IPS-NIHi7 (cell line): ENCODE measurements around the gene LPCAT2.

Experiments used
- DNase-seq: peaks from one replicate; pipeline ENCODE4 v3.0.0; 2012; ENCODE audit warnings: mixed read lengths; ENCODE audit errors: extremely low spot score

The LPCAT2 gene

DNA sequence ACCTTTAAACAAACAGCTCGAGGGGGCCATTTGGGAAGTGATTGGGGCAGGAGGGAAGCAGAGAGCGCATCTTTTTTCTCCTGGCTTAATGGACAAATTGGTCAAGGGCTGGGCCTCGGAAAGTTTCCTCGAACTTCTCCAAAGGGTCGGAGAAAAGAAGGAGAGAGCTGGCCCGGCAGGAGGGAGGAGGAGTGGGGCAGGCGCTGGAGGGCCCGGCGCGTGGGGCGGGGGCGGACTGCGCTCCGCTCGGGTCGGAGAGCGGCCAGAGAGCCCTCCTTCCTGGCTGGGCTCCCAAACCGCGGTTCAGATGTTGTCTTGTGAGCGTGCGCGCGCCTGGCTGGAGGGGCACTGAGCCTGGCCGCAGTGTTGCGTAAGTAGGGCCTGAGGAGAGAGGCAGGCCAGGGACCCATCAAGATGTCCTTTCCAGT lies 28.6 kb upstream of the LPCAT2 start:
- DNase-seq, result peak; percentile 69

DNA sequence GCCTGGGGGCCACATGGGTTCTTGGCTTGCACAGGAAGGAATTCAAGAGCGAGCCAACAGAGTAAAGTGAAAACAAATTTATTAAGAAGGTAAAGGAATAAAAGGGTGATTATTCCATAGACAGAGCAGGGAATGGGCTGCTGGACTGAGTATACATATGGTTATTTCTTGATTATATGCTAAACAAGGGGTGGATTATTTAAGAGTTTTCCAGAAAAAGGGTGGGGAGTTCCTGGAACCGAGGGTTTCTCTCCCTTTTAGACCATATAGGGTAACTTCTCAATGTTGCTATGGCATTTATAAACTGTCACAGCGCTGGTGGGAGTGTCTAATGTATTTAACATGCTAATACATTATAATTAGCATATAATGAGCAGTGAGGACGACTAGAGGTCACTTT lies 27.8 kb upstream of the LPCAT2 start:
- DNase-seq, result no peak

DNA sequence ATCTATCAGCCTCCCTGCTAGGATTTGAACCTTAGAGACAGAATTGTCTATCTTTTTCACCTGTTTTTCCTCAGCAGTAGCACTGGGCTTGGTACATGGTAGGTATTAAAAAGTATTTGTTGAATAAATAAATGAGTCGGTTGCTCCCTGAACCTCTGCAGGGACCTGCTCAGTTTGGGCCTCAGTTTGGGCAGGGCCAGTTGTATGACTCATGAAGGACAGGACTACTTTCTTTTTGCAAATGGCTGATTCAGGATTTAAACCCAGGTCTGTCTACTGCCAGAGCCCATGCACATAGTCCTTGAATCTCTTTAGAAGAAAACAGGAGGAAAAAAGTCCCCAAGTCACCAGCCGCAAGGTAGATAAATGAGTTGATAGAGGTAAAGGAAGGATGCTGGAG lies 26.8 kb upstream of the LPCAT2 start:
- no peak for DNase-seq

DNA sequence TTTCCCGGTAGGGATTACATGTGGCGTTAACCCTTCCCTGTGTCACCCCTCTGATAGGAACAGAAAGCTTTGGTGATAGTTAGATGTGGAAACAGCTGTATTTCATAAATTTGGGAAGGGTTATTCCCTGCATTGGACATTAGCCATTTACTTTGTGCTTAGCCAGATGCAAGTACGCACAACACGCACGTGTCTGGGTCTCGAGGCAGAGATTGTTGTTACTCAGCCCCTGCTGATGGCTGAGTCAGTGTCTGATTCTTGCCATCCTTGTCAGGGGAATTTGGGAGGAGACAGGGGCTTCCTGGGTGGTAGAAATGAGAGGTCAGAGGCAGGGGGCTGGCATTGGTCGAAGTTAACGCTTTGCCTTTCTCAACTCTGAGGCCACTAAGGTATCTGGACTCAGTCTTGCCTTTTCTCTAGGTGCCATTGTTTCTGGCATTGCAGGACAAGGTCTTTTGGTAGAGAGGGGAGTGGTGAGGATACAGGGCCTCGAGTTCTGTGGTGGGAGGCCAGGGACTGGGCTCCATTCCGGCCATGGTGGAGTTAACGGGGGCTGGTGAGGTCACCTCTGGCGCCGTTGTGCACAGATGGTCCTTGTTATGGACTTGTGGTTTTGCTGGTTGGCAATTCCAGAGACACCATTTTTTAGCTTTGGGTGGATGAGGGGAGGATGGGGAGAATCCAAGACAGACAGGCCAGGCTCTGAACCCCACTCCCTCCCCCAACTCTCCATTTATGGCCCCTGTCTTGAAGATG lies 21.6 kb upstream of the LPCAT2 start:
- DNase-seq, result no peak

DNA sequence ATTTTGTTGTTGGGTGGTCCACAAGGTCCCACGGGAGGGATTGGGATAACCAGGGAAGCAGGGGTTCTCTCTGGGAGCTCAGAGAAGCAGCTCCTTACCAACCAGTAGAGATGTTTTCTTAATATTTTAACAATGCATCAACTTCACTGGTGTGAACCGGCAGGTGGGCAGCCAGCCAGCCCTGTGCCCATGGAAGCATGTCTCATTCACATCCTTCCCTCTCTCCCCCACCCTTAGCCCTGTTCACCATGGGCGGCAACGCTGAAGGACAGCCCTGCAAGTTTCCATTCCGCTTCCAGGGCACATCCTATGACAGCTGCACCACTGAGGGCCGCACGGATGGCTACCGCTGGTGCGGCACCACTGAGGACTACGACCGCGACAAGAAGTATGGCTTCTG lies 20.6 kb upstream of the LPCAT2 start:
- DNase-seq, result no peak

DNA sequence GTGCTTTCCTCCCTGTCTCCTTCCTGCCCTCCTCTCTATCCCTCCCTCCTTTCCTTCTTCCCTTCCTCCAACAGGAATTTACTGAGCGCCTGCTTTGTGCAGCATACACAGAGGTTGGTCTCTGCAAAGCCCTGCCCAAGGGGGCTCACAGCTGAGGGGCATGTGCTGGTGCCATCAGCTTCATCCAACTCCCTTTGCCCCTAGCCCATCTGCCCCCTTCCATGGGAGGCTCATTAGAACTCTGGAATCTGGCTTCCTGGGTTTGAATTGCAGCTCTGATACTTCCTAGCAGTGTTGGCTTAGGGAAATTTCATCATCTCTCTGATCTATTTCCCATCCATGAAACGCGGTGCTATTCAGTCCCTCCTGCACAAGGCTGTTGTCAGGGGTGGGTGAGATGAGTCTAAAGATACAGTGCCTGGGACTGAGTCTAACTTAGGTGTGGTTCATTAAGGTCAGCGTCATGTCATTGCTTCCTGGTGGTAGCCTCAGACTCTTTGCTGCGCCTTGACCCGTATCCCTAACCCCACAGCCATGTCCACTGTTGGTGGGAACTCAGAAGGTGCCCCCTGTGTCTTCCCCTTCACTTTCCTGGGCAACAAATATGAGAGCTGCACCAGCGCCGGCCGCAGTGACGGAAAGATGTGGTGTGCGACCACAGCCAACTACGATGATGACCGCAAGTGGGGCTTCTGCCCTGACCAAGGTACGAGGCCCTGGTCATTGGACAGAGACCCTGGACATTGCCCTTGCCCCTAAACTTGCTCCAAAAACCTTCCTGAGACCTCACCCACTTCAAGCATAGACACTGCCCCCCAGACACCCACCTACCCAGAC lies 19.5 kb upstream of the LPCAT2 start:
- DNase-seq, result no peak

DNA sequence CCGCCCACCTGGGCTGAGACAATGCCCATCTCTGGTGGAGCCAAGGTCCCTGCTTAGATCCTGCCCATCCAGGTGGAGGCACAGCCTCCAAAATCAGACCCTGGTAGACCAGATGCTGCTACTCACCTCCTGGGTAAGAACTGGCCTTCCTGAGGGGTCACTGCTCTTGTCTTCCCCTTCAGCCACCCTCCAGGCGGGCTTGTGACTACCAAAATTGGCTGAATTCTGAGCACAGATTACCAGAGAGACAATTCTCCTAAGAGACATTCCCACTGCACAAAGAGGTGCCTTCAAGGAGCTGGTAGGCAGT lies 19.0 kb upstream of the LPCAT2 start:
- DNase-seq, result no peak

DNA sequence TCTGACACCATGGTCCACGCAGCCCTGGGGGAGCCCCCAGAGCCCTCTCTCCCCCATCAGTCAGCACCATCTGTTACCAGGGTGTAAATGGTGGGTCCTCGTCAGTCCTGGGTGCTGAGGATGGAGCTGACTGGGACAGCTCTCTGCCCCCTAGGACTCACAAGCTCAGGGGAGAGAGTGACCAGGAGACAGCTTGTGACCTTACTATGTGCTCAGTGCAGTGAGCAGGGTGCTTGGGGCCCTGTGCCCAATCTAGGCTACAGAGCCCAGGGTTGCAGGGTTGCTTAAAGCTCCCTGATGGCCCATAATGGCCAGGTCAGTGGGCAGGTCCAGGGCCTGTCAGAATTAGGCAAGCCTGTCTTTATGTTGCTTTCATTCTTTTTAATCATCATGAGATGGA lies 18.6 kb upstream of the LPCAT2 start:
- no peak for DNase-seq

DNA sequence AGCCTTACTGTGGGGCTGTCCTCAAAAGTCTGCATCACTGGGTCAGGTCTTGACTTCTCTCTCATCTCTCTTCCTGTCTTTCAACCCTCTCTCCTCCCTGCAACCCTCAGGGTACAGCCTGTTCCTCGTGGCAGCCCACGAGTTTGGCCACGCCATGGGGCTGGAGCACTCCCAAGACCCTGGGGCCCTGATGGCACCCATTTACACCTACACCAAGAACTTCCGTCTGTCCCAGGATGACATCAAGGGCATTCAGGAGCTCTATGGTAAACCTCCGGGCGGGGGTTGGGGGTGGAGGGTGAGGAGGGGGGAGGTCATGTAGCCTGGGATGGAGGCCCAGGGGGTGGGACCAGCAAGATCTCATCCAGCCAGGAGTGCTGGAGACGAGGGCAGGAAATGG lies 17.2 kb upstream of the LPCAT2 start:
- no peak for DNase-seq

DNA sequence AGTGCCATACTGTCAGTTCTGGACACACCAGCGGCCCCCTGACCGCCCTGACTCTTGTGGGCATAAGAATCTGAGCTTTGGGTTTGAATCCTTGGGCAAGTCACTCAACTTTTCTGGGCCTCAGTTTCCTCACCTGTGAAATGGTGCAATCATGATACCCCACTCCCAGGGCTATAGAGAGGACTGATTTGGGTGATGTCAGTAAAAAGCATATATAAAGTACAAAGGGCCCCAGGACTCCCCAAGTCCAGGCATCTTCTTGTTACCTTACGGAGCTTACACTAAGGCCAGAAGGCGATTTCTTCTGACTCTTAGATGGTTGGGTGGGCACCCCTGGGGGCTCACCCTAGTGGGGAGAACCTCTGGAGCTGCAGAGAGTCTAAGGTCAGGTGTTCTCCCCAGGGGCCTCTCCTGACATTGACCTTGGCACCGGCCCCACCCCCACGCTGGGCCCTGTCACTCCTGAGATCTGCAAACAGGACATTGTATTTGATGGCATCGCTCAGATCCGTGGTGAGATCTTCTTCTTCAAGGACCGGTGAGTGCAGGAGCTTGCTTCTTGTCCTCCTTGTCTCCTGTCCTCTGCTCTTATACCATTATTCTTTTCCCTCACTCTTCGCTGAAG lies 16.0 kb upstream of the LPCAT2 start:
- no peak for DNase-seq

DNA sequence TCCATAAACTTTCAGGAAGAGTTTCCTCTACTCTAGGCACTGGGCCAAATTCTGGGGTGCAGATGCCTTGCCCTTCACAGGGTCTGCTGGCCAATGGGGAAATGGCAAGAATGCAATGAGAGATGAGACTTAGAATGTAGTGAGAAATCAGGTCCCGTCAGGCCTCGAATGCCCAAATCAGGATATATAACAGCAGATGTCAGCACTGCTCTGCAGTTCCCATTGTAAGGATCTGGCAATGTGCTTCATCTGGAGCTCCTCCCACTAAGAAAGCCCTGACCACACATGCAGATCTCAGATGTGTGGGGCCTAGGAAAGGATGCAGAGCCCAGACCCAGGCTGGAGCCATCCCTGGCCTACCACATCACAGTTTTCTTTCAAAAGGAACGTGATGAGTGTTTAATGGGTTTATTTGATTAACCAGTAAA lies 13.9 kb upstream of the LPCAT2 start:
- DNase-seq, result peak; percentile 39

DNA sequence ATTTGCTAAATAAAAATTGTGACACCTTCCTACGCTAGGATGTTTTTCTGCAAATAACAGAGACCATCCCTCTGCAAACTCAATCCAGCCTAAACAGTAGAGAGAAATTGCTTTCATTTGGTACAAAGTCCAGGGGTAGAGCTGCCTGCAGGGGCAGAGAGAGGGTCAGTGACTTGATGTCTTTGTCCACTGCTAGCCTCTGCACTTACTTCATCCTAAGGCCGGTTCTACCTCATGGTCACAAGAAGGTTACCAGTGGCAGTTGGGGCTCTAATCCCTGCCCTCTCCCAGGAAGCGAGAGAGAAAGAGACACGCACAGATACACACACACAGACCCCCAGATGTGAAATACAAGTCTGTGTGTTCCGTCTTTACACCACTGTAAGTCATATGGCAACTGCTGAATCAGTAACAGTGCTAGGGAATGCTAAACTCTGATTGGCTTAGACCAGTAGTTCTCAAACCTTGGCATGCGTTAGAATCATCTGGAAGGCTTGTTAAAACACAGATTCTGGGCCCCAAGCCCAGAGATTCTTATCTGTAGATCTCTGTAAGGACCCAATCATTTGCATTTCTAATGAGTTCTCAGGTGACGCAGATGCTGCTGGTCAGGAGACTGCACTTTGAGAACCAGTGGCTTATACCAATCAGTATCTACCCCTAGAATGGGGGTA lies 13.1 kb upstream of the LPCAT2 start:
- DNase-seq, result no peak

DNA sequence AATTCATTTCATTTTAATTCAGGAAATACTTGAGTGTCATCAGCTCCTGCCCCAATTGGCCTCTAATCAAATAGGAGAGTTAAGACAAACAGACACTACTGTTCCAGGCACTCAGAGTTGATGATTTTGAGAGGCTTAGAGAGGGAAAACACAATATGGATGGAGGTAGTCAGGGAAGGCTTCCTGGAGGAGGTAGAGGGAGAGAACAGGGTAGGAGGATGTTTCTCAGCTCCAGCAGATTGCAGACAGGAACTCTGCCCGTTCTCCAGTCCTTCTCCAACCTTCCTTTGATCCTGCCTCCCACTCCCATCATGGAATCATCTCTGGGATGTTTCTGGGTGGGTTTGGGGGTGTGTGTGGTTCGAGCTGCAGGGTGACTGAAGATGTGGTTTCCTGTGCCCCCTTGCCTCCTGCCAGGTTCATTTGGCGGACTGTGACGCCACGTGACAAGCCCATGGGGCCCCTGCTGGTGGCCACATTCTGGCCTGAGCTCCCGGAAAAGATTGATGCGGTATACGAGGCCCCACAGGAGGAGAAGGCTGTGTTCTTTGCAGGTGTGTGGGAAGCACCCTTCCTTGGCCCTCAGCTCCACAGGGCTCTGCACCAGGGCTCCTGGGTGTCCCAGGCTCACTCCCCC lies 12.2 kb upstream of the LPCAT2 start:
- DNase-seq, result no peak

DNA sequence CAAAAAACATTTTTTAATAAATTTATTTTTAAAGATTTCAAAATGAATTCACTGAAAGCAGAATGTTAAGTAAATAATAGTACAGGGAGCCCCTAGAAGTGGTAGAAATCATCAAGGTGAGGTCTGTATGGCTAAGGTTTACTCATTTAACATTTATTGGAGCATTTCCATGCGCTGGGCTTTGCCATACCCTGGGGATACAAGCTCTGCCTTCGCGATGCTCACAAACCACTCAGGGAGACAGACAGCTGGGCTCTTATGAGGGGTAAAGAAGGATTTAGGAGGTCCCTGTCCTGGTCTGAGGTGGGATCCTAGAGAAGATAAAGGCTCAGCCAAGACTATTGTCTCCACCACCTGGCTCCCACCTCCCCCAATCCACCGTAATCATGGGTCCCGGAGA lies 11.3 kb upstream of the LPCAT2 start:
- no peak for DNase-seq

DNA sequence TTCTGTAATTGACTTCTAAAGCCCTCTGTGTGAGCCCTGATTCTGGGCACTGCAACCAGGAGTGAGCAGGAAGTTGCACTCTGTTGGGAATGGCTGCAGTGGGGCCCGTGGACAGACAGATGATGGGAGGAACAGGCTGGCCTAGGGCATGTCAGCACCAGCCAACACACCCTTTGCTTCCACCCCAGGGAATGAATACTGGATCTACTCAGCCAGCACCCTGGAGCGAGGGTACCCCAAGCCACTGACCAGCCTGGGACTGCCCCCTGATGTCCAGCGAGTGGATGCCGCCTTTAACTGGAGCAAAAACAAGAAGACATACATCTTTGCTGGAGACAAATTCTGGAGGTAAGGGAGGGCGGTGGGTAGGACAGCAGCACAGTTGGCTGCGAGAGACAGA lies 10.8 kb upstream of the LPCAT2 start:
- no peak for DNase-seq

DNA sequence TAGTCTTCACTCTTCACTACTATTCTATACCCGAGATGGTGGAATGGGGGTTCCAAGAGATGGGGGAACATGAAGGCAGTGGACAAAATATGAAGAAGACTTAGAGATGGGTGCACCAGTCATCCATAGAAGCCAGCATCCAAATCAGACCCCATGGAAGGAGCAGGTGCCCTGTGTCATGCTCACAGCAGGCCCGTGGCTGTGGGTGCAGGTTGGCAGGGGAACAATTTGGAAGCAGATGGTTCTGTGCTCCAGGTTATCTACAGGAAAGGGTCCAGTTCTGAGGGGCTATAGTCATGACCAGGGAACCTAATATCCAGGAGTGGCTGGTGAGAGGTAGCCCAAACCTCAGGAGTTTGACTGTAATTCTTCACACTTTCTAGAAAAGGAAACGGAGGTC lies 9.6 kb upstream of the LPCAT2 start:
- DNase-seq, result no peak

DNA sequence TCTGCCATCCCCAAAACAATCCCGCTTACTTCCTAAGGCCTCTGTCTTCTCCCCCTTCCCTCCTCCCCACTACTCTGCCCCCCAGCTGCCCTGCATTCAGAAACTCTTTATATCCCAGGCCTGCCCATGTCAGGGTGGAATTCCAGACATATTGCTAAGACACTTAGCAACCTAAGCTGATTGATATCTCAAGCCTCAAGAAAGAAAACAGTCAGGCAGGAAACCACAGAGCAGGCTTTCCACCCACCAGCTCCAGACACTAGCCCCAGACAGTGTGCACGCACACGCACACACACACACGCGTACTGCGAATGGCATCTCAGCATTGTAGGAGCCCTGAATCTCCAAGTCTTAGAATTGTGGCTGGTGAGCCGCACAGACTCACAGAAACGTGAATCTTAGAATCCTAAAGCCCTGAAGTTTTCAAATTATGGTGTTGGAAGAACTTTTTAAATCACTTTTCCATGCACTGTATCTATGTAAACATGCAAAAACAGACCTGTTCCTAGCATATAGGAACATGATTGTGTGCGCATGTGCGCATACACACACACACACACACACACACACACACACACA lies 8.8 kb upstream of the LPCAT2 start:
- DNase-seq, result no peak

DNA sequence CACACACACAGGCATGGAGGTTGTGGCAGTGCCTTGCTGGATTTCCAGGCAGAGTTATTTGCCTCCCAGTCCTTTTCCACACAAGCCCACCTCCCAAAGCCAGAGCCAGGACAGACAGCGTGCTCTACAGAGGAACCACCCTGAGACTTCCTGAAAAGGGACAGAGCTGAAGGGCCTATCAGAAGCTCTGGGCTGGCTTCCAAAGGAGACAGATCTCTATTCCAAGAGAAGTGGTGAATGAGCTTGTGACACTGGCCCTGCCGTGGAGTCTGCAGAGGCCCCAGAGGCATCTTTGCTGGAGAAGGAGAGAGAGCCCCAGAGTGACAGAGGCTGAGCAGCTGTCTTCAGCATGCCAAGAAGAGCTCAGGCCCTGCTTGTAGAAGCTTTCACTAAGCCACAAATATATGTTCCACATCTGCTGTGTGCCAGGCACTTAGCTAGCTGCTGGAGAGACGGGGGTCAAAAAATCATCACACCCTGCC lies 8.3 kb upstream of the LPCAT2 start:
- no peak for DNase-seq

DNA sequence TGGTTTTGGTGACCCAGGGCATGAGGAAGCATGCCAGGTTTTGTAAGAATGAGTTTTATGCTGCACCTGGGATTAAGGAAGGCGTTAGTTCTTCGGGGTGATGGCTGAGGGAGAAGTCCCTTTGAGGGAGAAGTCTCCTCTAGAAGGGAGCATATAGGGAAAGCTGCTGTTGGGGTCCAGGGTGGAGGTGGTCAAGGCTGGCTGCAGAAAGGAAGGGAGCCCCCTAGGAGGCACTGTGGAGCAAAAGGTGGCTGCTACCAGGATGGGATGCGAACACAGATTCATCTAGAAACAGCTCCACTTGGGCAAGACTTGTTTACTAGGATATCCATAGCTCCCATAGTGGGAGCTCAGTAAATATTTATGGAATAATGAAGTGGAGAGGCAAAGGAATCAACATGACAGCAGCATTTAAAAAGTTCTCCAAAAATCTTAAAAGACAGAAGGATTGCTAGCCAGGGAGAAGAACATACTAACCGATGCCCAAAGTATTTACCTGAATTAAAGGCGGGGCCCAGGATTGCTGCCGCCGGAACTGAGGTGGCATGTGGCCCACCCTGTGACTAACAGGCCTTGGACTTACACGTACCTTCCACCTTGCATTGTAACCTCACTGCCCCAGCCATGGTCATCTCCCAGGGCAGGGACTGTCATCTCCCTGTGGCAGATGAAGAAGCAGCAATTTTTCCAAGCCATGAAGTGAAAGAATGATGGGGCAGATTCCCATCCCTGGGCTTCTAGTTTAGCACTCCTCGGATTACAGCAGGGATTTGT lies 7.1 kb upstream of the LPCAT2 start:
- DNase-seq, result peak; percentile 65

DNA sequence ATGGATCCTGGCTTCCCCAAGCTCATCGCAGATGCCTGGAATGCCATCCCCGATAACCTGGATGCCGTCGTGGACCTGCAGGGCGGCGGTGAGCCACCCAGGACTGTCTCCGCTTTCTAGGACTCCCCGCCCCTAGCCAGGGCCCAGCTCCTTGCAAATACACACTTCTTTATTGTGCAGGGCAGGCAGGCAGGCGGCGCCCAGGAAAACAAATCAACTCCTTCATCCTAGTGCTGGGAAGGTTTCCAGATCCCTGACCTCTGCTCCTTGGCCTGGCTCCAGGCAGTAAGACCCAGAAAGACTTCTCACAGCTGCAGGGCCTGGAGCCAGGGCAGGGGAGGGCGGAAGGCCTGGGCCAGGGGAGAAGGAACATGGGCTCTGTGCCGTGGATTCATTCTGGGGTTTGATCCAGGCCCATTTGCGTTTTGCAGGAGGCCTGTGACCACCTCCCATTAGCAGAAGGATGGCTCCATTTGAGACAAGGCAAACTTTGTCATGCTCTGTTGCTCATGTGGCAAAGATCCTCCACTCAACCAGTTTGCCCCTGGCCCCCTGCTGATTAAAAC lies 6.0 kb upstream of the LPCAT2 start:
- no peak for DNase-seq
